ENCODE data around the gene CD99. TPM values are rescaled to one million over a fixed set of nuclear protein-coding genes. Genes with fewer than 3 reads are reported as not detected.

The CD99 gene
- total RNA-seq, 1 experiment from 2014 or later = 92.1 TPM

- Histone ChIP-seq H3K27ac (ENCODE audit: insufficient read length, low read depth, low read length) (no peak overlapping the region), H2BK15ac (ENCODE audit: low read depth, low read length) (no peak overlapping the region), H3K9ac (ENCODE audit: extremely low read depth, insufficient read length, low read length) (no peak overlapping the region), H2BK5ac (ENCODE audit: insufficient read length, low read length) (no peak overlapping the region), H3K56ac (ENCODE audit: insufficient read length, low read depth, low read length) (no peak overlapping the region), H3K4me1 (ENCODE audit: insufficient read depth, low read length) (no peaks in the 10 kb centered on the region), H3K79me2 (ENCODE audit: insufficient read depth, low read length) (no peaks in the 10 kb centered on the region), H2BK20ac (ENCODE audit: low read depth, low read length, poor library complexity, severe bottlenecking) (no peak overlapping the region), H2BK12ac (ENCODE audit: insufficient read length, low read depth, low read length) (no peak overlapping the region), H2BK120ac (ENCODE audit: low read depth, low read length, poor library complexity, severe bottlenecking) (no peak overlapping the region), H3K14ac (ENCODE audit: insufficient read depth, low read length) (no peak overlapping the region), H2AFZ (ENCODE audit: low read length) (no peak overlapping the region), H2AK5ac (ENCODE audit: insufficient read length, low read length) (no peak overlapping the region), H3K4me2 (ENCODE audit: insufficient read depth, insufficient read length, low read length) (no peak overlapping the region), H4K20me1 (ENCODE audit: control insufficient read depth, insufficient read depth, insufficient read length) (no peaks in the 10 kb centered on the region), H3K9me3 (ENCODE audit: control insufficient read depth, low read depth, low read length) (no peaks in the 10 kb centered on the region), H3K79me1 (ENCODE audit: insufficient read depth, low read depth, low read length, poor library complexity, severe bottlenecking) (no peaks in the 10 kb centered on the region), H4K8ac (replicated peaks; ENCODE audit: insufficient read length, low read depth, low read length) (no peak overlapping the region), H4K91ac (ENCODE audit: insufficient read length, low read depth, low read length) (no peak overlapping the region), H3T11ph (ENCODE audit: low read length) (no peak overlapping the region), H4K5ac (ENCODE audit: insufficient read length, low read depth, low read length) (no peak overlapping the region), H3K23me2 (ENCODE audit: insufficient read length, low read depth, low read length, poor library complexity, severe bottlenecking) (no peaks in the 10 kb centered on the region), H3K23ac (ENCODE audit: insufficient read length, low read depth, low read length) (no peak overlapping the region), H3K4ac (ENCODE audit: low read depth, low read length) (no peak overlapping the region), H3K18ac (ENCODE audit: insufficient read length, low read depth, low read length) (no peak overlapping the region), H3K27me3 (ENCODE audit: insufficient read depth, low read length) (no peaks in the 10 kb centered on the region)
- no peak overlapping the region for H3K4me3 Mint-ChIP-seq
- TF ChIP-seq, protein P1, sequence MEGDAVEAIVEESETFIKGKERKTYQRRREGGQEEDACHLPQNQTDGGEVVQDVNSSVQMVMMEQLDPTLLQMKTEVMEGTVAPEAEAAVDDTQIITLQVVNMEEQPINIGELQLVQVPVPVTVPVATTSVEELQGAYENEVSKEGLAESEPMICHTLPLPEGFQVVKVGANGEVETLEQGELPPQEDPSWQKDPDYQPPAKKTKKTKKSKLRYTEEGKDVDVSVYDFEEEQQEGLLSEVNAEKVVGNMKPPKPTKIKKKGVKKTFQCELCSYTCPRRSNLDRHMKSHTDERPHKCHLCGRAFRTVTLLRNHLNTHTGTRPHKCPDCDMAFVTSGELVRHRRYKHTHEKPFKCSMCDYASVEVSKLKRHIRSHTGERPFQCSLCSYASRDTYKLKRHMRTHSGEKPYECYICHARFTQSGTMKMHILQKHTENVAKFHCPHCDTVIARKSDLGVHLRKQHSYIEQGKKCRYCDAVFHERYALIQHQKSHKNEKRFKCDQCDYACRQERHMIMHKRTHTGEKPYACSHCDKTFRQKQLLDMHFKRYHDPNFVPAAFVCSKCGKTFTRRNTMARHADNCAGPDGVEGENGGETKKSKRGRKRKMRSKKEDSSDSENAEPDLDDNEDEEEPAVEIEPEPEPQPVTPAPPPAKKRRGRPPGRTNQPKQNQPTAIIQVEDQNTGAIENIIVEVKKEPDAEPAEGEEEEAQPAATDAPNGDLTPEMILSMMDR (conservative IDR thresholded peaks at IDR 0.05) = no peak
- H3K9me3 Mint-ChIP-seq = no peaks in the 10 kb centered on the region
- peaks cover 4% of the 10 kb centered on the region in 2 experiments; a peak in 3 of 4 replicates for H3K4me1 Mint-ChIP-seq
- no CpG with 5 or more reads among the region's 6 CpGs for WGBS (ENCODE audit: extremely low coverage, insufficient read length, low lambda C conversion rate)
- no peak overlapping the region for H3K27ac Mint-ChIP-seq
- 0 out of 7 replicates have a peak, but pooled peaks cover 0 to 5% (median 2%) of the 10 kb centered on the region in 3 experiments for H3K36me3 Mint-ChIP-seq (ENCODE audit: insufficient read depth in 1 of 3, low read depth in 3 of 3)
- DNase-seq = no peak
- H3K27me3 Mint-ChIP-seq (ENCODE audit: low read depth) = no peaks in the 10 kb centered on the region
These were observed 19.0 kb upstream of the CD99 start for GRCh38 chrX:2672084-2672483.
